GM23338 (cell line): Measurements from ENCODE around the gene ANKRD2. TPM values are rescaled to one million over a fixed set of nuclear protein-coding genes. Genes with fewer than 3 reads are reported as not detected.

Experiments used
- ATAC-seq: fragments of 200-7000 bp; cut with Tn5 transposase; 3 replicates; pipeline ENCODE4 v1.9.1; 2020
- DNase-seq: peaks from one replicate; pipeline ENCODE4 v3.0.0-alpha.2; 2015; ENCODE audit warnings: low spot score
- H2AFZ ChIP-seq: fragments of 200-600 bp; sonication (generic); 2 replicates; pipeline ENCODE4 v1.8.0; 2016; ENCODE audit warnings: antibody characterized with exemption, mild to moderate bottlenecking, moderate library complexity
- H3F3A ChIP-seq: fragments of 200-600 bp; sonication (generic); replicated peaks from 2 replicates; pipeline ENCODE4 v1.8.0; 2017; ENCODE audit warnings: antibody characterized with exemption, mixed run types, low read depth
- H3K27ac ChIP-seq: fragments of 200-600 bp; sonication (generic); 2 replicates; pipeline ENCODE4 v1.6.1; 2016; ENCODE audit warnings: low read depth
- H3K27me3 ChIP-seq: fragments of 200-600 bp; sonication (generic); 2 replicates; pipeline ENCODE4 v1.8.0; 2016; ENCODE audit warnings: mild to moderate bottlenecking, mixed run types, moderate library complexity; ENCODE audit not compliant: insufficient read depth
- H3K36me3 ChIP-seq: fragments of 200-600 bp; sonication (generic); 2 replicates; pipeline ENCODE4 v1.8.0; 2016; ENCODE audit warnings: mild to moderate bottlenecking; ENCODE audit not compliant: insufficient read depth
- H3K4me1 ChIP-seq: fragments of 200-600 bp; sonication (generic); 2 replicates; pipeline ENCODE4 v1.8.0; 2016; ENCODE audit warnings: mild to moderate bottlenecking, moderate library complexity; ENCODE audit not compliant: insufficient read depth
- H3K4me2 ChIP-seq: fragments of 200-600 bp; sonication (generic); 2 replicates; pipeline ENCODE4 v1.7.1; 2017; ENCODE audit warnings: mixed run types
- H3K4me3 ChIP-seq: fragments of 200-600 bp; sonication (generic); 2 replicates; pipeline ENCODE4 v1.6.1; 2016; ENCODE audit warnings: mixed run types
- H3K79me2 ChIP-seq: fragments of 200-600 bp; sonication (generic); replicated peaks from 2 replicates; pipeline ENCODE4 v1.8.0; 2017; ENCODE audit warnings: mild to moderate bottlenecking; ENCODE audit not compliant: insufficient read depth
- H3K9me2 ChIP-seq: fragments of 200-600 bp; sonication (generic); 2 replicates; pipeline ENCODE4 v1.8.0; 2017; ENCODE audit not compliant: insufficient read depth
- H4K20me1 ChIP-seq: fragments of 200-600 bp; sonication (generic); replicated peaks from 2 replicates; pipeline ENCODE4 v1.8.0; 2017; ENCODE audit warnings: mild to moderate bottlenecking; ENCODE audit not compliant: insufficient read depth
- H3K27ac Mint-ChIP-seq: 2 replicates; pipeline ENCODE4 v1.8.0; 2020; ENCODE audit warnings: inconsistent platforms, mild to moderate bottlenecking, moderate library complexity, mixed read lengths
- H3K27me3 Mint-ChIP-seq: 3 replicates; pipeline ENCODE4 v1.8.0; 2022; ENCODE audit warnings: low read depth, mild to moderate bottlenecking, moderate library complexity, mixed read lengths, inconsistent platforms; ENCODE audit not compliant: insufficient read depth, poor library complexity
- H3K36me3 Mint-ChIP-seq: 3 replicates; pipeline ENCODE4 v1.8.0; 2021; ENCODE audit warnings: low read depth, mild to moderate bottlenecking, inconsistent platforms, moderate library complexity, mixed read lengths
- H3K4me1 Mint-ChIP-seq: 3 replicates; pipeline ENCODE4 v1.8.0; 2020; ENCODE audit warnings: mild to moderate bottlenecking, inconsistent platforms, mixed read lengths
- H3K4me3 Mint-ChIP-seq: 3 replicates; pipeline ENCODE4 v1.8.0; 2021; ENCODE audit warnings: moderate library complexity, mild to moderate bottlenecking, inconsistent platforms, mixed read lengths
- H3K9me3 Mint-ChIP-seq: 3 replicates; pipeline ENCODE4 v1.8.0; 2020; ENCODE audit warnings: moderate library complexity, mild to moderate bottlenecking, inconsistent platforms, mixed read lengths
- CREB1 ChIP-seq: fragments of 250-450 bp; sonication (Bioruptor Pico); IDR thresholded peaks from 2 replicates; pipeline ENCODE4 v1.5.0; 2020; ENCODE audit warnings: low read depth, mild to moderate bottlenecking, moderate library complexity
- CTCF ChIP-seq, 2 experiments: fragments of 200-600 bp in 1 of 2; sonication (generic) in 1 of 2; conservative IDR thresholded peaks; 2 replicates each; pipeline versions ENCODE4 v1.5.1 to v1.6.1; 2016 to 2017; ENCODE audit warnings: antibody characterized with exemption in 2 of 2, low read depth in 2 of 2, mild to moderate bottlenecking in 2 of 2, moderate library complexity in 1 of 2
- ETS1 ChIP-seq: IDR thresholded peaks from 2 replicates; pipeline ENCODE4 v1.6.1; 2016; ENCODE audit warnings: antibody characterized with exemption
- EZH2 ChIP-seq: fragments of 200-600 bp; sonication (generic); IDR thresholded peaks from one replicate; pipeline ENCODE4 v1.8.0; 2017; ENCODE audit warnings: antibody characterized with exemption, mild to moderate bottlenecking, low read depth; ENCODE audit not compliant: unreplicated experiment
- EZH2phosphoT487 ChIP-seq: fragments of 200-600 bp; sonication (generic); IDR thresholded peaks from one replicate; pipeline ENCODE4 v1.8.1; 2018; ENCODE audit warnings: antibody characterized with exemption; ENCODE audit not compliant: unreplicated experiment
- JUNB ChIP-seq: IDR thresholded peaks from one replicate; pipeline ENCODE4 v1.6.1; 2016; ENCODE audit warnings: antibody characterized with exemption; ENCODE audit not compliant: unreplicated experiment
- NANOG ChIP-seq: IDR thresholded peaks from 2 replicates; pipeline ENCODE4 v1.6.1; 2016; ENCODE audit warnings: antibody characterized with exemption, borderline replicate concordance
- POLR2AphosphoS5 ChIP-seq: IDR thresholded peaks from 2 replicates; pipeline ENCODE4 v1.6.1; 2016; ENCODE audit warnings: antibody characterized with exemption, low read depth
- STAT1 ChIP-seq: IDR thresholded peaks from one replicate; pipeline ENCODE4 v1.6.1; 2016; ENCODE audit warnings: antibody characterized with exemption; ENCODE audit not compliant: unreplicated experiment
- ZNF114 ChIP-seq: fragments of 250-450 bp; sonication (Bioruptor Pico); IDR thresholded peaks from 2 replicates; pipeline ENCODE4 v1.5.0; 2020; ENCODE audit warnings: mild to moderate bottlenecking, moderate library complexity
- ZNF331 ChIP-seq: fragments of 250-450 bp; sonication (Bioruptor Pico); IDR thresholded peaks from 2 replicates; pipeline ENCODE4 v1.5.0; 2020; ENCODE audit warnings: low read depth, mild to moderate bottlenecking, moderate library complexity
- polyA plus RNA-seq: library from polyadenylated mRNA; unstranded; fragments of >200 nt; fragmentation: Nextera tagmentation; extraction: Ambion mirVana; gene quantifications from 2 replicates; pipeline ENCODE4 v1.2.1, GENCODE V29; 2016
- total RNA-seq: library from RNA; depleted of rRNA; stranded (reverse); fragments of >200 nt; shearing (Covaris generic); gene quantifications from 2 replicates; pipeline ENCODE4 v1.2.3, GENCODE V29; 2014
- TF ChIP-seq, protein P1 (sequence below): fragments of 250-450 bp; sonication (Bioruptor Pico); IDR thresholded peaks from 2 replicates; pipeline ENCODE4 v1.5.0; 2020; ENCODE audit warnings: mild to moderate bottlenecking, moderate library complexity

Gene ANKRD2
- total and polyA plus RNA-seq, 2 experiments from 2014 or later, result not detected

GRCh38 chr10:97607095-97607636 is 34.6 kb downstream of the ANKRD2 start:
- peaks cover 7% of the 10 kb centered on the region for H3K4me1 Mint-ChIP-seq
- Histone ChIP-seq H3K27me3 (no peaks in the 10 kb centered on the region), H3F3A (no peaks in the 10 kb centered on the region), H3K9me2 (no peaks in the 10 kb centered on the region), H3K36me3 (no peaks in the 10 kb centered on the region), H4K20me1 (no peaks in the 10 kb centered on the region), H3K79me2 (no peaks in the 10 kb centered on the region), H3K4me1 (no peaks in the 10 kb centered on the region), H3K4me2 (no peak overlapping the region), H2AFZ (no peak overlapping the region), H3K27ac (no peak overlapping the region), H3K4me3 (no peak overlapping the region)
- peaks cover 4% of the 10 kb centered on the region for H3K27me3 Mint-ChIP-seq
- no peak overlapping the region for H3K4me3 Mint-ChIP-seq
- no peaks in the 10 kb centered on the region for H3K36me3 Mint-ChIP-seq
- H3K9me3 Mint-ChIP-seq, result no peaks in the 10 kb centered on the region
- TF ChIP-seq ZNF331 (CRISPR knock-in tag) (no peak), EZH2phosphoT487 (no peak), JUNB (no peak), ZNF114 (CRISPR knock-in tag) (no peak), NANOG (no peak), EZH2 (no peak), CTCF (conservative IDR thresholded peaks at IDR 0.05; ENCODE audit: low read depth in 2 of 2) (no peak), ETS1 (no peak), STAT1 (no peak), POLR2AphosphoS5 (no peak), CREB1 (no peak)
- TF ChIP-seq, protein P1, sequence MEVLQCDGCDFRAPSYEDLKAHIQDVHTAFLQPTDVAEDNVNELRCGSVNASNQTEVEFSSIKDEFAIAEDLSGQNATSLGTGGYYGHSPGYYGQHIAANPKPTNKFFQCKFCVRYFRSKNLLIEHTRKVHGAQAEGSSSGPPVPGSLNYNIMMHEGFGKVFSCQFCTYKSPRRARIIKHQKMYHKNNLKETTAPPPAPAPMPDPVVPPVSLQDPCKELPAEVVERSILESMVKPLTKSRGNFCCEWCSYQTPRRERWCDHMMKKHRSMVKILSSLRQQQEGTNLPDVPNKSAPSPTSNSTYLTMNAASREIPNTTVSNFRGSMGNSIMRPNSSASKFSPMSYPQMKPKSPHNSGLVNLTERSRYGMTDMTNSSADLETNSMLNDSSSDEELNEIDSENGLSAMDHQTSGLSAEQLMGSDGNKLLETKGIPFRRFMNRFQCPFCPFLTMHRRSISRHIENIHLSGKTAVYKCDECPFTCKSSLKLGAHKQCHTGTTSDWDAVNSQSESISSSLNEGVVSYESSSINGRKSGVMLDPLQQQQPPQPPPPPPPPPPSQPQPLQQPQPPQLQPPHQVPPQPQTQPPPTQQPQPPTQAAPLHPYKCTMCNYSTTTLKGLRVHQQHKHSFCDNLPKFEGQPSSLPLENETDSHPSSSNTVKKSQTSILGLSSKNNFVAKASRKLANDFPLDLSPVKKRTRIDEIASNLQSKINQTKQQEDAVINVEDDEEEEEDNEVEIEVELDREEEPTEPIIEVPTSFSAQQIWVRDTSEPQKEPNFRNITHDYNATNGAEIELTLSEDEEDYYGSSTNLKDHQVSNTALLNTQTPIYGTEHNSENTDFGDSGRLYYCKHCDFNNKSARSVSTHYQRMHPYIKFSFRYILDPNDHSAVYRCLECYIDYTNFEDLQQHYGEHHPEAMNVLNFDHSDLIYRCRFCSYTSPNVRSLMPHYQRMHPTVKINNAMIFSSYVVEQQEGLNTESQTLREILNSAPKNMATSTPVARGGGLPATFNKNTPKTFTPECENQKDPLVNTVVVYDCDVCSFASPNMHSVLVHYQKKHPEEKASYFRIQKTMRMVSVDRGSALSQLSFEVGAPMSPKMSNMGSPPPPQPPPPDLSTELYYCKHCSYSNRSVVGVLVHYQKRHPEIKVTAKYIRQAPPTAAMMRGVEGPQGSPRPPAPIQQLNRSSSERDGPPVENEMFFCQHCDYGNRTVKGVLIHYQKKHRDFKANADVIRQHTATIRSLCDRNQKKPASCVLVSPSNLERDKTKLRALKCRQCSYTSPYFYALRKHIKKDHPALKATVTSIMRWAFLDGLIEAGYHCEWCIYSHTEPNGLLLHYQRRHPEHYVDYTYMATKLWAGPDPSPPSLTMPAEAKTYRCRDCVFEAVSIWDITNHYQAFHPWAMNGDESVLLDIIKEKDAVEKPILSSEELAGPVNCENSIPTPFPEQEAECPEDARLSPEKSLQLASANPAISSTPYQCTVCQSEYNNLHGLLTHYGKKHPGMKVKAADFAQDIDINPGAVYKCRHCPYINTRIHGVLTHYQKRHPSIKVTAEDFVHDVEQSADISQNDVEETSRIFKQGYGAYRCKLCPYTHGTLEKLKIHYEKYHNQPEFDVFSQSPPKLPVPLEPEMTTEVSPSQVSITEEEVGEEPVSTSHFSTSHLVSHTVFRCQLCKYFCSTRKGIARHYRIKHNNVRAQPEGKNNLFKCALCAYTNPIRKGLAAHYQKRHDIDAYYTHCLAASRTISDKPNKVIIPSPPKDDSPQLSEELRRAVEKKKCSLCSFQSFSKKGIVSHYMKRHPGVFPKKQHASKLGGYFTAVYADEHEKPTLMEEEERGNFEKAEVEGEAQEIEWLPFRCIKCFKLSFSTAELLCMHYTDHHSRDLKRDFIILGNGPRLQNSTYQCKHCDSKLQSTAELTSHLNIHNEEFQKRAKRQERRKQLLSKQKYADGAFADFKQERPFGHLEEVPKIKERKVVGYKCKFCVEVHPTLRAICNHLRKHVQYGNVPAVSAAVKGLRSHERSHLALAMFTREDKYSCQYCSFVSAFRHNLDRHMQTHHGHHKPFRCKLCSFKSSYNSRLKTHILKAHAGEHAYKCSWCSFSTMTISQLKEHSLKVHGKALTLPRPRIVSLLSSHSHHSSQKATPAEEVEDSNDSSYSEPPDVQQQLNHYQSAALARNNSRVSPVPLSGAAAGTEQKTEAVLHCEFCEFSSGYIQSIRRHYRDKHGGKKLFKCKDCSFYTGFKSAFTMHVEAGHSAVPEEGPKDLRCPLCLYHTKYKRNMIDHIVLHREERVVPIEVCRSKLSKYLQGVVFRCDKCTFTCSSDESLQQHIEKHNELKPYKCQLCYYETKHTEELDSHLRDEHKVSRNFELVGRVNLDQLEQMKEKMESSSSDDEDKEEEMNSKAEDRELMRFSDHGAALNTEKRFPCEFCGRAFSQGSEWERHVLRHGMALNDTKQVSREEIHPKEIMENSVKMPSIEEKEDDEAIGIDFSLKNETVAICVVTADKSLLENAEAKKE (CRISPR knock-in tag), result no peak
- DNase-seq (no peak), ATAC-seq (no peak)
- H3K27ac Mint-ChIP-seq, result no peak overlapping the region
